ENCODE measurements around the gene BHLHE23. TPM values are rescaled to one million over a fixed set of nuclear protein-coding genes. Genes with fewer than 3 reads are reported as not detected.

BHLHE23 gene
- total and polyA plus RNA-seq, 3 donors from 2014 or later = 5.3 to 6.6 TPM; not detected in 1

DNA sequence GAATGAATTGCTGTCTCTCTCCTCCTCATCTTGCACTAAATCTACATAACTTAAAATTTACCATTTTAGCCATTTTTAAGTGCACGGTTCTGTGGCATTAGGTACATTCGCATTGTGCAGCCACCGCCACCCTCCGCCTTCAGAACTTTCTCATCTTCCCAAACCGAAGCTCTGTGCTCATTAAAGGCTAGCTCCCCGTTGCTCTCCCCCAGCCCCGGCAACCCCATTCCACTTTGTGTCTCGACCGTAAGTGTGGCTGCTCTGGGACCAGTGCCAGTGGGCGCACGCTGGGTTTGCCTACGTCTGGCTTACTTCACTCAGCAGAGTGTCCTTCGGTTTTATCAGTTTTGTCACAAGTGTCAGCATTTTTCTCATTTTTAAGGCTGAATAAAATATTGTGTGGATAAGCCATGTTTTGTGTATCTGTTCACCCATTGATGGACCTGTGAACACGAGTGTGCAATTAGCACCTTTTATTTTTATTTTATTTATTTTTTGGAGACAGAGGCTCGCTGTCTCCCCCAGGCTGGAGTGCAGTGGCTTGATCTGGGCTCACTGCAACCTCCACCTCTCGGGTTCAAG, 37.5 kb downstream of the BHLHE23 start:
- Histone ChIP-seq H3K4me3 (no peak overlapping the region), H3K9me3 (no peaks in the 10 kb centered on the region), H3K27me3 (no peaks in the 10 kb centered on the region), H3K27ac (no peak overlapping the region), H3K4me1 (peaks cover 14% of the 10 kb centered on the region), H3K36me3 (ENCODE audit: low read depth, missing control alignments) (no peaks in the 10 kb centered on the region)
- intact Hi-C loops (cut with DNase I; ENCODE audit: low total_unique reads) = no loop called here
- TF ChIP-seq, protein P1, sequence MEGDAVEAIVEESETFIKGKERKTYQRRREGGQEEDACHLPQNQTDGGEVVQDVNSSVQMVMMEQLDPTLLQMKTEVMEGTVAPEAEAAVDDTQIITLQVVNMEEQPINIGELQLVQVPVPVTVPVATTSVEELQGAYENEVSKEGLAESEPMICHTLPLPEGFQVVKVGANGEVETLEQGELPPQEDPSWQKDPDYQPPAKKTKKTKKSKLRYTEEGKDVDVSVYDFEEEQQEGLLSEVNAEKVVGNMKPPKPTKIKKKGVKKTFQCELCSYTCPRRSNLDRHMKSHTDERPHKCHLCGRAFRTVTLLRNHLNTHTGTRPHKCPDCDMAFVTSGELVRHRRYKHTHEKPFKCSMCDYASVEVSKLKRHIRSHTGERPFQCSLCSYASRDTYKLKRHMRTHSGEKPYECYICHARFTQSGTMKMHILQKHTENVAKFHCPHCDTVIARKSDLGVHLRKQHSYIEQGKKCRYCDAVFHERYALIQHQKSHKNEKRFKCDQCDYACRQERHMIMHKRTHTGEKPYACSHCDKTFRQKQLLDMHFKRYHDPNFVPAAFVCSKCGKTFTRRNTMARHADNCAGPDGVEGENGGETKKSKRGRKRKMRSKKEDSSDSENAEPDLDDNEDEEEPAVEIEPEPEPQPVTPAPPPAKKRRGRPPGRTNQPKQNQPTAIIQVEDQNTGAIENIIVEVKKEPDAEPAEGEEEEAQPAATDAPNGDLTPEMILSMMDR (IDR thresholded peaks at IDR 0.05) = no peak
- no peak for TF ChIP-seq POLR2A (IDR thresholded peaks at IDR 0.05)
- 52 to 61% methylated on average over 16 of the region's 16 CpGs for WGBS, 2 donors
- peak; percentile 81 for DNase-seq

DNA sequence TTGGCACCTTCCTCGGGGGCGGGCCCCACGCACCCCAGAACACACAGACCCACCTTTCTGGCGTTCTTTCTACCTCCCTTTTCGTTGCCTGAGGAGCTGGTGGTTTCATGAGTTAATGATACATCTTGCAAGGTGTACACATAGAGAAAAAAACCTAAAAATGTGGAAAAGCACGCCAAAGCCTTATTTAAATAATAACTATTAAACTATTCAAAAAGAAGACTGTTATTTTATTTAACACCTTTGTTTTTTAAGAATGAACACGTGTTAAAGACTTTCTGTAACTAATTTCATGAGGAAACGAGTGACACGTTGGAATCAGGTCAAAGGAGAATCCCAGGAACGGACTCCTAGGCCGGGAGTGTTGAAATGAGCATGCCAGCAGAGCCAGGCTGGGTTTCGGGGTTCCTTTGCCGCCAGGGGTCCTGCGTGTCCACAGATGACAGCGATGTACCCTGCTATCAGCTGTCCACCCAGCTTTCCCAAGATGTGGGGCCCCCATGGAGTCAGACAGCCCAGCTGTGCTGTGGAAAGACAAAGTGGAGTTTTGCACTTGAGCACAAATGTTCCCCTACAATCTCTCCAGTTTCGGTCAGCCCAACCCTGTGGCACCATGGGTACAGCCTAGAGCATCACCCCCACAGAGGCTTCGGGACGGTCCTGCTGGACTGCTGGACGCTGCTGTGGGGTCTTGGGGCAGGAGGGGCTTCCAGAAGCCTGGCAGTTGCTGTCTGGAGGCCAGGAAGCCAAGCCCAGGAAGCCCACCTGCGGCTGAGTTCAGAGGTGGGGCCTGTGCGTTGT, 38.2 kb downstream of the BHLHE23 start:
- no peaks in the 10 kb centered on the region for H3K27me3 ChIP-seq
- H3K9me3 ChIP-seq = no peaks in the 10 kb centered on the region
- H3K4me1 ChIP-seq = peaks cover 14% of the 10 kb centered on the region
- no peaks in the 10 kb centered on the region for H3K36me3 ChIP-seq (ENCODE audit: low read depth, missing control alignments)
- DNase-seq = no peak
- no peak for TF ChIP-seq POLR2A (IDR thresholded peaks at IDR 0.05)
- TF ChIP-seq, protein P1 (IDR thresholded peaks at IDR 0.05) = no peak
- intact Hi-C loops (cut with DNase I; ENCODE audit: low total_unique reads) = no loop called here
- WGBS, 2 donors = 82 to 83% methylated on average over 17 to 21 of the region's 21 CpGs
- H3K4me3 ChIP-seq = no peak overlapping the region
- no peak overlapping the region for H3K27ac ChIP-seq

DNA sequence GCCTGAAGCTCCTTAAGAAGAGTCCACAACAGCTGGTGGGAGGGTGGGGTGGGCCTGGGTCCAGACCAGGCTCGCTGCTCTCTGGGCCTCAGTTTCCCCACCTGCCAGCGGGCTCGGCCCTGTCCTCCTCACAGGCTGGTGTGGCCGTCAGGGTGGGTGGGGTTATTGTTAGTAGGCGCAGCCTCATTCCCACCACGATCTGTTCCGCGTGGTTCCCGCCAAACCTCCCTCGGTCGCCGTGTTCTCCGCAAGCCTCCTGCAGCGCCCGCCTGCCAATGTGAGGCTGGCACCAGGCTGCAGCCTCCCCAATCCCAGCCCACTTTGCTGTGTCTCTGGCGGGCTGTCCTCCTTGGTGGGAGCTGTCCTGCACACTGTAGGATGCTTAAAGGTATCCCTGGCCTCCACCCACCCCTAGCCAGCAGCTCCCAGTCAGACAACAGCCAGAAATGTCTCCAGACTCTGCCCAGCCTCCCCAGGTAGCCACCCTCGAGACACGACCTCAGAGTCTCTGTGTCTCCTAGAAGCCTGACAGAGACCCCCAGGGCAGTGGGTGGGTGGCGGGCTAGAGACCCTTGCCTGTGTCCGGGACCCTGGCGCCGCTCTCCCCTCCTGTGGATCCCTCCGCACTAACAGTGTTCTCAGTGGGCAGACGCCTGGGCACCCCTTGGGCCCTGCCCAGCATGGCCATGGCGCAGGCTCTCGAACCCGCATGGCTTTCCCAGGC, 39.0 kb downstream of the BHLHE23 start:
- no peaks in the 10 kb centered on the region for H3K9me3 ChIP-seq
- no peak for TF ChIP-seq POLR2A (IDR thresholded peaks at IDR 0.05)
- TF ChIP-seq, protein P1 (IDR thresholded peaks at IDR 0.05) = no peak
- peaks cover 10% of the 10 kb centered on the region for H3K4me1 ChIP-seq
- no peaks in the 10 kb centered on the region for H3K36me3 ChIP-seq (ENCODE audit: low read depth, missing control alignments)
- H3K4me3 ChIP-seq = no peak overlapping the region
- intact Hi-C loops (cut with DNase I; ENCODE audit: low total_unique reads) = no loop called here
- H3K27ac ChIP-seq = no peak overlapping the region
- DNase-seq = no peak
- WGBS, 2 donors = 89 to 95% methylated on average over 19 to 27 of the region's 27 CpGs
- H3K27me3 ChIP-seq = no peaks in the 10 kb centered on the region

DNA sequence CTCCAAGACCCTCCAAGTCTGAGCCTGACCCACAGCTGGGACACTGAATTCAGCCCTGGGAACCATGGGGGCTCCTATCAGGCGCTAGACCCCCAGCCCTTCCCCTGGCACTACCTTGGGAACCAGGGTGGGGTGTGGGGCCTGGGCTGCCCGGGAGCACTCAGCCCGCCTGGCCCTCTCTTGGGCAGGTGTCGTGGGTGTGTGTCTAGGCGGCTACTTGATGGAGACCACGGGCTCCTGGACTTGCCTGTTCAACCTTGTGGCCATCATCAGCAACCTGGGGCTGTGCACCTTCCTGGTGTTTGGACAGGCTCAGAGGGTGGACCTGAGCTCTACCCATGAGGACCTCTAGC, 39.6 kb downstream of the BHLHE23 start:
- no peak for DNase-seq
- WGBS, 2 donors = 94% methylated on average over 6 of the region's 6 CpGs; no CpG with 5 or more reads in 1 of the 2 donors
- Histone ChIP-seq H3K27me3 (no peaks in the 10 kb centered on the region), H3K4me3 (no peak overlapping the region), H3K9me3 (no peaks in the 10 kb centered on the region), H3K27ac (no peak overlapping the region), H3K4me1 (peaks cover 6% of the 10 kb centered on the region), H3K36me3 (ENCODE audit: low read depth, missing control alignments) (no peaks in the 10 kb centered on the region)
- intact Hi-C loops (cut with DNase I; ENCODE audit: low total_unique reads) = no loop called here
- TF ChIP-seq POLR2A (IDR thresholded peaks at IDR 0.05) = no peak
- TF ChIP-seq, protein P1 (IDR thresholded peaks at IDR 0.05) = no peak
